Keratinocyte (primary cell): ENCODE data around the gene PHF3.

ENCODE experiments used
- EZH2 ChIP-seq: IDR thresholded peaks from one replicate; pipeline ENCODE4 v1.6.1; 2012; ENCODE audit warnings: inconsistent platforms, mild to moderate bottlenecking, low read length, moderate library complexity
- TF ChIP-seq, protein P1 (sequence below), 3 experiments: IDR thresholded peaks in 1 of 3; conservative IDR thresholded peaks in 1 of 3; optimal IDR thresholded peaks in 1 of 3; 2 replicates in 2 of 3; 3 replicates in 1 of 3; pipeline versions ENCODE3 to v1.5.1; 2011; ENCODE audit warnings: low read length in 3 of 3, mild to moderate bottlenecking in 3 of 3, moderate library complexity in 2 of 3, control low read depth in 1 of 3, inconsistent platforms in 1 of 3; ENCODE audit not compliant: insufficient read depth in 2 of 3; ENCODE audit errors: extremely low read depth in 1 of 3

DNA sequence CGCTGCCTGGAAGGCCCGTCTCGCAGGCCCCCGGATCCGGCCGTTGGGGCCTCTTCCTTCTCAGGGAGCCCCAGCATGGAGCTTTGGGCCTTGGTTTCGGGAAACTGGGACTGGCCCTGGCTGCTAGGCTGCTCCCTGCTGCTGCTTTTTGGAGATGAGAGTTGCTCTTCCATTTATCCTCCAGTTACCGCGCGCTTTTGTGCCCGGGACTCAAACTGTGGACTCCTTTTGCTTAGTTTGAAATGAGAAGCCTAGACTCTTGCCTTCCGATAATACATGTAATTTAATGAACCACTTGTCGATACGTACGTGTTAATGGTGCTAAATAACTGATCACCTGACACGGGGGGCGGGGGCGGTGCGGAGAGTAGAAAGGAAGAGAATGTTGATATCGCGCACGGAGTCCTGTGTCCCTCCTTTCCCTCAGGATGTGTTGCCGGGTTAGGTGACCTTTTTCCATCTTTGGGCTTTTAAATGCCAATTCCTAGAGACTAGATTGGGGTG lies 968 bp downstream of the PHF3 start:
- TF ChIP-seq, protein P1, sequence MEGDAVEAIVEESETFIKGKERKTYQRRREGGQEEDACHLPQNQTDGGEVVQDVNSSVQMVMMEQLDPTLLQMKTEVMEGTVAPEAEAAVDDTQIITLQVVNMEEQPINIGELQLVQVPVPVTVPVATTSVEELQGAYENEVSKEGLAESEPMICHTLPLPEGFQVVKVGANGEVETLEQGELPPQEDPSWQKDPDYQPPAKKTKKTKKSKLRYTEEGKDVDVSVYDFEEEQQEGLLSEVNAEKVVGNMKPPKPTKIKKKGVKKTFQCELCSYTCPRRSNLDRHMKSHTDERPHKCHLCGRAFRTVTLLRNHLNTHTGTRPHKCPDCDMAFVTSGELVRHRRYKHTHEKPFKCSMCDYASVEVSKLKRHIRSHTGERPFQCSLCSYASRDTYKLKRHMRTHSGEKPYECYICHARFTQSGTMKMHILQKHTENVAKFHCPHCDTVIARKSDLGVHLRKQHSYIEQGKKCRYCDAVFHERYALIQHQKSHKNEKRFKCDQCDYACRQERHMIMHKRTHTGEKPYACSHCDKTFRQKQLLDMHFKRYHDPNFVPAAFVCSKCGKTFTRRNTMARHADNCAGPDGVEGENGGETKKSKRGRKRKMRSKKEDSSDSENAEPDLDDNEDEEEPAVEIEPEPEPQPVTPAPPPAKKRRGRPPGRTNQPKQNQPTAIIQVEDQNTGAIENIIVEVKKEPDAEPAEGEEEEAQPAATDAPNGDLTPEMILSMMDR (optimal IDR thresholded peaks at IDR 0.05 in 1 of 3, IDR thresholded peaks at IDR 0.05 in 1 of 3, conservative IDR thresholded peaks at IDR 0.05 in 1 of 3; ENCODE audit: extremely low read depth in 1 of 3, insufficient read depth in 2 of 3, low read length in 3 of 3), result no peak
- TF ChIP-seq EZH2, result no peak
